EH (cell line): ENCODE measurements around the gene RSPO3.
A peak's percentile ranks its signal among the peaks of the same experiment; 100 is the strongest.
"Not testable (repeated sequence)": the region's sequence is repeated elsewhere in the genome, so short reads cannot be mapped to it uniquely, and the experiment has no call there.

ENCODE experiments used
- DNase-seq: peaks from one replicate; pipeline ENCODE4 v3.0.0-alpha.2; 2015; ENCODE audit warnings: low read depth

The RSPO3 gene

GRCh38 chr6:127205036-127205435 is 86.6 kb downstream of the RSPO3 start:
- DNase-seq = no peak

DNA sequence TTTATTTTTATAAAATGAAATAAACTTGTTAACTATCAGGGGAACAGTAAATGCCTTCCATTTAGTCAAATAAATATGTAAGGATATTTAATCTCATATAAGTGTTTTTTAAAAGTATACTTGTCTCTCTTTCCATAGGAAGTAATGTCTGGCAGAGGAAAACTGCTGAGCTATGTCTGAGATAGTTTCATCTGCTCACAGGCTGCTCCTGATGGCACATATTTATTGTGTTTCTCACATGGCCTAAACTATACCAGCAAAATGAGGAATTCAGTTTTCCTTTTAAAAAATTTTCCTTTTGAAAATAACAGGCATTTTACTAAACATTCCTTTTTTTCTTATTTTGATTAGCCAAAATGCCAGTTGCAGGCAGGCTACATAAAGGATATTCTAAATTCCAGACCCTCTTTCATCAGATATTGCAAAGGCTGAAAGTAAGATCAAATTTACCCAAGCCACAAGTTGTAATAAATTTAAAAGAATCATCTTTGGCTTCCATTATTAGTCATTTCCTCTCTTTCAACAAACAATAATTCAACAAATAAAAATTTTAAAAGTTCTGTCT is 88.1 kb downstream of the RSPO3 start:
- peak; percentile 48 for DNase-seq

DNA sequence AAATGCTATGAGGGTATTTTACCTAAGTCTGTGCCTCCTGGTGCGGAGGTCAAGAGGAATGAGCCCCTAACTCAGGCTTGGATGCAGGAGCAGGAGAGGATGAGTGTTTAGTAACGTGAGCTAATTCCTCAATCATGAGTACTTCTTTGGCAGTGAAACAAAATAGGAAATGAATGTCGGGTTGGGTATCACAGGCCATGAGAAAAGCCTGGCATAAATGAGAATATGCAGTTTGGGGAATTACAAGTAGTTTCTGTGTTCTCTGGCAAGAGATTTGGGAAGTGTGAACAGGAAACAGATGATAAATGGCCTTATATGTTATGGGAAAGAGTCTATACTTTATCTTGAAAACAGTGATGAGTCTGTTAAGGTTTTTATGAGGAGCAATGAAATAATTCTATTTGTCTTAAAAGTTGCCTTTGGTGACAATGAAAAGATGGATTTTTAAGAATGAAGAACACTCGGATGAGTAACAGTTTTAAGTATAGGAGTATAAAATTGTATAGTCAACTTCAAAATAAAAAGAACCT is 89.2 kb downstream of the RSPO3 start:
- DNase-seq = peak; percentile 68

DNA sequence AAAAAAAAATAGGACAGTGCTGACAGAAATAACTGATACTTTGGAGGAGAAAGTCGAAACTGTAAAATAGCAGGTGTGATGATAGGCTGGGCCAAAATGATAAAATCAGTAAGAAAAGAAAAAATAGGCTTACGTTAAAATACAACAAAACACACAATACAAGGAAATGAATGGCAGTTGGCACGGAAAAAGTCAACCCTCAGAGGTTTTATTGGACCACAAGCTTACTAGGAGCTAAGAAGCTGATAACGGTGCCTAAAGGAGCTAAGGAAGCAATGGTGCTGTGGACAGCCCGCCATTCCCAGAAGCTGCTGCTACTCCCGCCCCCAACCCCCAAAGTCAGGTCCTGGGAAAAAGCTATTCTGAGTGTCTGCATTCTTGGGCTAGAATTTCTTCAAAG is 92.3 kb downstream of the RSPO3 start:
- no peak for DNase-seq

DNA sequence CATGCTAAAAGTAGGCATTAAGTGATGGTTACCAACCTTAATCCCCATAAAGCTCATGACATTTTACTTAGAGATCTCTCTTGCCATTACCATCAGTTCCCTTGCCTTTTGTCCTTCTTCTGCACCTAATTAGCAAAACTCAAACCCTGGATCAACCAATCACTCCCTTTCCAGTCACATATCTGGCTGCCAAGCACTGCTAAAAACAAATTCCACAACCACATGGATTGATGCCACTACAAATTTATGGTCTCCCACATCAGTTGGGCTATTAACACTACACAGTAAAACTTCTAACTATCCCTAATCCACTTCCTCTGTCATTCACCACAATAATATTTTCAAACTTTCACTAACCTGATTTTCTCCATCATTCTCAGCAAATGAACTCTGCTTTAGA is 93.9 kb downstream of the RSPO3 start:
- DNase-seq = no peak

GRCh38 chr6:127214032-127214431 is 95.6 kb downstream of the RSPO3 start:
- DNase-seq = not testable (repeated sequence)

- DNase-seq = not testable (repeated sequence)
Observed at GRCh38 chr6:127214531-127214930, 96.1 kb downstream of the RSPO3 start.

- DNase-seq = no peak
Observed at GRCh38 chr6:127215931-127216330, 97.5 kb downstream of the RSPO3 start.

DNA sequence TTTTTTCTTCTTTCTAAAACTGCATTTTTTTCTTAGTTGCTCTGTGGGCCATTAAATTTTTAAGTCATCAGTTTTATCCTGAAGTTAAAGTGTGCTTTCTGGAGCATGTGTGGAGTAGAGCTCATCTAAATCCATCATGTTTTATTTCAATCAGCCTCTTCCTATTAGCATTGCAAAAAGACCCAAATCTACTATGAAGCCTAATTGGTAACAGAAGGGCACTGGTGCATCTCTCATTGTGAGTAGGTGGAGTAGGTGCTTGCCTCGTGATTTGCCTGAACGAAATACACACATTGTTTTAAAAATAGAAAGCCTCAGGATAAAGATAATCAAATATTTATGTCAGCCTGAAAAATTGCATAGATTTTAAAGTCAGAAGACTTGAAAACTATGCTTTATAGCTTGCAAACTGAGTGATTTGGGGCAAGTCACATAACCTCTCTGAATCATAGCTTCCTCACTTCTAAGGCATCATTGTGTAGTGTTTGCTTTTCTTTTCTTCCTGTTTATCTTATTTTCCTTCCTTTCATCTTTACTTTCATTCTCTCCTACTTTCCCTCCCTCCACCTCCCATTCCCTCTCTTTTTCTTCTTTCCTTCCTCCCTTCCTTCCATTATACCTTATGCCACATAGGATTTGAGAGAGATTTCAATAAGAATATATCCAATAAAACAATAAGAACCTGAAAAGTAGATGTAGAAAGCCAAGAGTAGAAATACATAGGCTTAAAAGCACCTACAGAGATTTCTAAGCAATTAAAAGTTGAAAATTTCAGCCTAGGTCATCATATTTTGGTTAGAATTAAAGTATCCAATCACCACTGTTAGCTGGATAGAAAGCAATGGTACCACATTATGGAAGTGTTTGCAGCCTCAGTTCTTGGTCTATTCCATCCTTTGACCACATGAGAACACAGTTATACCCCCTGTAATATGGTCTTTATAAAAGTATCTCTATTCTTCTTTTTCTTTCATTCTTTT is 98.6 kb downstream of the RSPO3 start:
- no peak for DNase-seq

- no peak for DNase-seq
Observed at GRCh38 chr6:127219869-127220268, 101.4 kb downstream of the RSPO3 start.

DNA sequence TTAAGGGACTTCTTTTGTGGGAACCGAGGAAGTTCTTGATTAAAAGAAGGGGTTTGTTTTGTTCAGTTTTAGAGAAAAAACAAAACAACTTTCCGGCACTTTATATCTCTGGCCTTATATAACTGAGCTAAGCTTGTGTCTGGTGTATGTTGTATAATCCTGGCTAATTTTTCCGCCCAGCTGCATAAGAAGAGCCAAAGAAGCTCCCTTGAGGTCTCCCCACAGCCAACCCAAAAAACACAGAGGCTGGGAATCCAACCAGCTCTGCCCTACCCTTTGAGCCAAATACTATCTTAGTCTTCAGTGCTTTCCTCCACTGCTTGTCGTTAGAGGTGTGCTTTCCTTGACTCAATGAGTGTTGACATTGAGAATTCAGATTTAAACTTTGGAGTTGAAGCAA is 102.7 kb downstream of the RSPO3 start:
- no peak for DNase-seq

GRCh38 chr6:127222418-127222817 is 103.9 kb downstream of the RSPO3 start:
- no peak for DNase-seq

GRCh38 chr6:127225497-127225896 is 107.0 kb downstream of the RSPO3 start:
- DNase-seq = no peak

GRCh38 chr6:127233819-127234218 is 115.3 kb downstream of the RSPO3 start:
- not testable (repeated sequence) for DNase-seq

GRCh38 chr6:127243501-127243900 is 125.0 kb downstream of the RSPO3 start:
- no peak for DNase-seq
